ENCODE data around the gene APCDD1L. TPM values are rescaled to one million over a fixed set of nuclear protein-coding genes. Genes with fewer than 3 reads are reported as not detected.

APCDD1L gene
- total RNA-seq, 6 experiments from 2014 or later, result 14.5 to 43.3 (median 34.9) TPM

DNA sequence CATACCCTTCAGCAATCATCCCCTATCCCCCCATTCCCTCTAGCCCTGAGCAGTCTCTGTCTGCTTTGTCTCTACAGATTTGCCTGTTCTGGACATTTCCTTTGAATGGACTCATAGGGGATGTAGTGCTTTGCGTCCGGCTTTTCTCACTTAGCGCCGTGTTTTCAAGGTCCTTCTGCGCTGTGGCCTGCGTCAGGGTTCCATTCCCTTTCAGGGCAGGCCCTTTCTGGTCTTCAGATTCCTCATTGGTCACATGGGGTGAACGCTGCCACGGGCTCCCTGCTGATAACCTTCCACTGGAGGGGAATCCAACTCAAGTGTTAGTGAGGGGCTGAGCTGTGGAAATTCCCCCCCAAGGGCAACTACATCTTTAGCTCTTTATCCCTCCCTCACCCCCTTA, 36.4 kb upstream of the APCDD1L start:
- Mint-ChIP-seq H3K4me1 (ENCODE audit: low read depth) (peaks cover 95% of the 10 kb centered on the region), H3K36me3 (ENCODE audit: low read depth) (peaks cover 13% of the 10 kb centered on the region; the same call in 1 of the 2 replicates), H3K9me3 (no peaks in the 10 kb centered on the region), H3K27me3 (ENCODE audit: insufficient read depth) (peaks cover 1% of the 10 kb centered on the region), H3K27ac (no peak overlapping the region), H3K4me3 (no peak overlapping the region)
- TF ChIP-seq CTCF (IDR thresholded peaks at IDR 0.05), result no peak
- DNase-seq, result no peak

DNA sequence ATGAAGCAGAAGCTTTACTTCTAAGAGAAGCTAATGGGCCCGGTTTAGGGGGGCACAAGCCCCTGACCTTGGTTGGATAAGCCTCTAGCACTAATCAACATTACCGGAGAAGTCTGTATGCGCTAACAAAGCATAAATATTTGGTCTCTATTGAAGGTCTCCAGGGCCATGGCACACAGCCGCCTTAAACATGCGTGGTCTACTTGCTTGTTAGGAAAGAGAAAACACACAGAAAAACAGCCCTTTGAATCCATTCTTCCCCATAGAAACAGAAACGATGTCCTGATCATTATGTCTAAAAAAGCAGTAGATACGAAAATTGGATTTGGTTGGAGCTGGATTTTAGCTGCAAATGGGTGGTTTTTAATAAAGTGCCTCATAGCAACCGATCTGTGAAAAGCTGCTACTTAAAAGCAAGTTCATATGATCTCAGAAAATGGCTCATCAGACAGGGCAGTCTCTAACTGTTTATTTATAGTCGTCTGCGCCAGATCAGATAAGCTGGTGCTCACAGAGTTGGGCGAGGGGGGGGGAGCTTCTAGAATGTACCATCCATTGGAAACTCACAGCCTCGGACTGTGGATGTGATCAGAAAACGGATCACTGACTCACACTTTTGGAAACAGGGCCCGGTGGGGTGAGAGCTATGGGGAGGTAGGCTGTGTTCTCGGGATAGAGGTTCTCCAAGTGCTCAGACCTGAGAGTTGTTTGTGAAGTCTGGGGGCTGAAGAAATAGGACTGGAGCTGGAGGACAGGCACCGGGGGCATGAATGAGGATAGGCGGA, 35.3 kb upstream of the APCDD1L start:
- Mint-ChIP-seq H3K27me3 (ENCODE audit: insufficient read depth) (peaks cover 3% of the 10 kb centered on the region), H3K4me1 (ENCODE audit: low read depth) (peaks cover 96% of the 10 kb centered on the region), H3K36me3 (ENCODE audit: low read depth) (peaks cover 13% of the 10 kb centered on the region; the same call in 1 of the 2 replicates), H3K4me3 (peak overlapping the region; percentile 58), H3K9me3 (no peaks in the 10 kb centered on the region), H3K27ac (peak overlapping the region; percentile 81)
- peak; percentile 93 for DNase-seq
- no peak for TF ChIP-seq CTCF (IDR thresholded peaks at IDR 0.05)

DNA sequence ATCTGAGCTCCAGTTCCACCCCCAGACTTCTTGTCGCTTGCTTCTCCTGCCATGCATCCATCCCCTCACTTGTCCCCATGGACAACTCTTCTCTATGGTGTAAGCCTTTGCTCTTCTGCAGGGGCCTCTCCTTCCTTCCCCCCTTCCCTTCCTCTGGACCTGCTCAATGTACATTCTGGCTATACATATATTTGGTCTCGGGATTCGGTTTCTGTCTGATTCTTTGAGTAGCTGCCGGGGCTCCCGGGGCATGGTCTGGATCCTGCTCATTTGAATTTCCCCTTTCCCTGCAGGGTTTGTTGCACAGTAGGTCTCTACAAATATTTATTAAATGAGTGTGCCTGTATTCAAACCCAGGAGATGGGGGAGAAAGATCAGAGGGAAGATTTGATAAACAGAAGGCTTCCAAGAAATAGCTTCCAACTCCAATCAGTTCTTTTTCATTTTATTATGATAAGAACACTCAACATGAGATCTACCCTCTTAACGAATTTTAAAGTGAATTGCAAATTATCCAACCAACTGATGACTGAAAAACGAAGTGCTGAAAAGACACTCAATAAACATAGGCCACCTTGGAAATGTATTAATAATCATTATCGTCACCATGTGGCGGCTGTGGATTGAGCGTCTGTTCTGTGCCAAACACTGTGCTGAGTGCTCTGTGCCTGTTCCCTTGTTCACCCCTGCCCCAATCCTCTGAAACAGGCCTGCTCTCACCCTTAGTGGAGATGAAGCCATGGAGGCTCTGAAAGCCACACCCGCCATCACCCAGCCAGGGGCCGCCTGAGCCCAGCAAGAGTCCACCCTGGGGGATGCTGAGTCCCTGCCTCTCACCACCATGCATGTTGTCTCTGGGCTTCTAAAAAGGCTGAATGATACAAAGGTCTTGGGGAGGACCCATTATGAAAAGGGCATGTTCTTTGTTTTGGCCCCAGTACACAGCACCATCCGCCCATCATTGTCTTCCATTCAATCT, 34.3 kb upstream of the APCDD1L start:
- H3K27ac Mint-ChIP-seq, result peak overlapping the region; percentile 81
- H3K36me3 Mint-ChIP-seq (ENCODE audit: low read depth), result peaks cover 13% of the 10 kb centered on the region; the same call in 1 of the 2 replicates
- H3K4me3 Mint-ChIP-seq, result peak overlapping the region; percentile 58; the same call in 1 of the 2 replicates

DNA sequence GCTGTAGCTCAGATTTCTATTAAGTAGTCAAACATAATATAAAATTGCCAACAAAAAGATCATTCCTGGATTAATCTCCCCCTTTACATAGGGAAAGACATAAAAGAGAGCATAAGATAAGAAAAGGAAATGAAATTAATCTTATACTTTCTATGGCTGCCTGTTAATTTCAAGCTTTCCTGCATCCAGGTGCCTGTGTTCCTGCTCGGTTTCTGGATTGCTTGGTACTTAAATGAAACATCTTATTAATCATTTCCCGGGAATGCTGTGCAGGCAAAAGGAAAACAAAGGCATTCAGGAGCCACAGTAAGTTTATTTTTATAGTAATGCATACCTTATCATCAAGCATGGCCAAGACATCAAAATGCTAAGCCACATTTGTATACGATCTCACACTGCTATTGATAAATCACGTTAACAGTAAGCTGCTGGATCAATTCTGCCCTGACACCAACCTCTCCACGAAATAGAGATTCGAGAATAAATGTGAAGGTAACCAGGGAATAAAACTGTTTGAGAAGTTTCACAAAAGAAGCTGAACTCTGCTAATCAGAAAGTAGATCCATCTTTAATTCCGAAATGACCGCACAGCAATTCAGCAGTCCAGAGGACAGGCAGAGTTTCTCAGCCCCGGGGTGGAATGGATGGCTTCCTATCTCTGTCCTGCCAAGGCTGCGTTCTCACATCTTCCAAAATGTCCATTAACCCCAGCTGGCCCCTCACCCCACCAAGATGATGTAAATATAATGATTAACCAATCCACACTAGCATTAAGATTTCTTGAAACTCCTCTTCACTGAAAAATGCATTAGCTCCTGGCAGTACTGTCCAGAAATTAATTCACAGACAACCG, 32.6 kb upstream of the APCDD1L start:
- H3K27ac Mint-ChIP-seq, result peak overlapping the region; percentile 58
- no peak for DNase-seq
- H3K9me3 Mint-ChIP-seq, result no peaks in the 10 kb centered on the region
- peaks cover 74% of the 10 kb centered on the region for H3K4me1 Mint-ChIP-seq (ENCODE audit: low read depth)
- peaks cover 13% of the 10 kb centered on the region; the same call in 1 of the 2 replicates for H3K36me3 Mint-ChIP-seq (ENCODE audit: low read depth)
- no peak for TF ChIP-seq CTCF (IDR thresholded peaks at IDR 0.05)
- H3K4me3 Mint-ChIP-seq, result peak overlapping the region; percentile 66
- peaks cover 4% of the 10 kb centered on the region for H3K27me3 Mint-ChIP-seq (ENCODE audit: insufficient read depth)

More for the DNA sequence above, 34.3 kb upstream of the APCDD1L start:
- Mint-ChIP-seq H3K9me3 (no peaks in the 10 kb centered on the region), H3K4me1 (ENCODE audit: low read depth) (peaks cover 91% of the 10 kb centered on the region), H3K27me3 (ENCODE audit: insufficient read depth) (peaks cover 4% of the 10 kb centered on the region)
- DNase-seq, result no peak
- no peak for TF ChIP-seq CTCF (IDR thresholded peaks at IDR 0.05)
